Right renal cortex interstitium (tissue), 3 donors: ENCODE results near the gene OVOL2. TPM values are rescaled to one million over a fixed set of nuclear protein-coding genes. Genes with fewer than 3 reads are reported as not detected.

Source experiments
- DNase-seq, 3 donors: peaks; one replicate each; pipeline ENCODE4 v3.0.0-alpha.2; 2013; ENCODE audit warnings: low read depth in 3 of 3, low spot score in 2 of 3
- polyA plus RNA-seq, 3 donors: library from polyadenylated mRNA; unstranded; fragments of 120-200 nt; gene quantifications; one replicate each; pipeline ENCODE4 v1.2.1, GENCODE V29; 2013; ENCODE audit not compliant: insufficient read length in 3 of 3

The OVOL2 gene
- polyA plus RNA-seq, 3 donors = 1.1 to 1.4 (median 1.3) TPM

DNA sequence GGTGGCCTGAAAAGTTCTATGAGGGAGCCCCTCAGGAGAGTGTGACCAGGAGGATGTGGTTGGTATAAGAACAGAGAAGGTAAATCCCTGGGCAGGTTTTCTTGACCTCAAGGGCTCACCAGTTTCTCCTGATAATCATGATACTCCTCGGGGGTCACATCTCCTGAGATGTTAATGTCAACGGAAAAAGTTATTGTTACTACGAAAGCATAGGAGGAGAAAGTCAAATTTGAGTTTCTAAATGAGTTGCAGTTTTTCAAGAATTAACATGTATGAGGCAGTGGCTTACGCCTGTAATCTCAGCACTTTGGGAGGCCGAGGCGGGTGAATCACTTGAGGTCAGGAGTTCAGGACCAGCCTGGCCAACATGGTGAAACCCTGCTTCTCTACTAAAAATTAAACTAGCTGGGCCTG lies 65.5 kb downstream of the OVOL2 start:
- DNase-seq = no peak

DNA sequence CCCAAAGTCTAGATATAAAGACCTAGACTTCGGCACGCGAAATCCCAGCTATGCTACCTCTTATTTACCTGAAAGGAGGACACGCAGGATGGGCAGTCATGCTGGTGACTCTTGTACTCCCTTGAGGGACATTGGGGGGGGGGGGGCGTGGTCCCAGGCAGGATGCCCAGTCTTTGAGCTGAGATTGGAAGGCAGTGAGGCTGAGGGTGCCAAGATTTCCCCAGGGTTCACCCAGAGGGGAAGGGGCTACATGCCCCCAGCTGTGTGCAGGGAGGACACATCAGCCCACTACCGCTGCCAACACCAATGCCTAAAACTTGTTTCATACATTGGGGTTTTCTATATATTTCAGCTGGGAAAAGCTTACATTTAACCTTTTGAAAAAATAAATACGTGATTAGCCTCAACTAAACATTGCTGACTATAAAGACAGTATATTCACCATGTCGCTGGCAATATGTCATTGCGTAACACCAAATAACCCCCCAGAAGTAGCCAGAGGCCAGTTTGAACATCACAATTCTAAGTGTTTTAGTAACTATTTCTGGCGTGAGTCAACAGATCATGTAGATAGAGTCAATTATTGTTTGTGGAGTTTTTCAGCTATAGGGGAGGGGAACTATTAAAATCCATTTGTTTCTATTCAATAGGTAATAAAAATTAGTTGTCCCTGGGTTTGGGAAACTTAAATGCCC lies 67.3 kb downstream of the OVOL2 start:
- no peak for DNase-seq

DNA sequence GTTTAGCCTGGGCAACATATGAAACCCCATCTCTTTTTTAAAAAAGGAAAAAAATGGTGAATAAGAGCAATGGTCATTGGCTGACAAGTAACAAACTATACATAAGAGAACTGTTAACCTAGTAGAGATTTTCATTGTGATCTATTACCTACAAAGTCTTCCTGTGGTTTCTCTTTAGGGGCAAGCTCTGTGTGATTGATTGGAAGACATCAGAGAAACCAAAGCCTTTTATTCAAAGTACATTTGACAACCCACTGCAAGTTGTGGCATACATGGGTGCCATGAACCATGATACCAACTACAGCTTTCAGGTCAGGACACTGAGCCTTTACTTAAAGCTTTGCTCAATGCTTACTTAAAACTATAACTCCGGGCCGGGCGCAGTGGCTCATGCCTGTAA lies 69.7 kb downstream of the OVOL2 start:
- no peak for DNase-seq

DNA sequence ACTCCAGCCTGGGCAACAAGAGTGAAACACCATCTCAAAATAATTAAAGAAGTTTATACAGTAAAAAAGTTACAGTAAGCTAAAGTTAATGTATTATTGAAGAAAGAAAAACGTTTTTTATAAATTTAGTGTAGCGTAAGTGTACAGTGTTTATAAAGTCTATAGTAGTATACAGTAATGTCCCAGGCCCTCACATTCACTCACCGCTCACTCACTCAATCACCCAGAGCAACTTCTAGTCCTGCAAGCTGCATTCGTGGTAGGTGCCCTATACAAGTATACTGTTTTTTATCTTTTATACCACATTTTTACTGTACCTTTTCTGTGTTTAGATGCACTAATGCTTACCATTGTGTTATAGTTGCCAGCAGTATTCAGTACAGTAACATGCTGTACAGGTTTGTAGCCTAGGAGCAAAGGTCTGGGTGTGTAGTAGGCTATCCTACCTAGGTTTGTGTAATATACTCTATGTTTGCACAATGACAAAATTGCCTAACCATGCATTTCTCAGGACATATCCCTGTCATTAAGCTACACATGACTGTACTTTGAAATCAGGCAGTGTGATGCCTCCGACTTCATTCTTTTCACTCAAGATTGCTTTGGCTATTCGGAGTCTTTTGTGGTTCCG lies 72.2 kb downstream of the OVOL2 start:
- no peak for DNase-seq

DNA sequence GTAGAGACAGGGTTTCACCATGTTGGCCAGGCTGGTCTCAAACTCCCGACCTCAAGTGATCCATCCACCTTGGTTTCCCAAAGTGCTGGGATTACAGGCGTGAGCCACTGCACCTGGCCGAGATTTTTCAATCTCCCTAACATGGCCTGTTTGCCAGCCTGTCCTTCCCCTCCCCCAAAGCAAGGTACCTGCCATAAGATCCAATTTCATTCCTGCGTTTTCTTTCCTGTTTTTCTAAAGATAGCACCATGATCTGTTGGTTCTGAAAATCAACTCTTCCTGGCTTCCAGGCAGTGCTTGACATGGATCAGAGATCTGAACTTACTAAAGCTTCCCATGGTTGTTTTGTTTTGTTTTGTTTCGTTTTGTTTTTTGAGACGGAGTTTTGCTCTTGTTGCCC lies 81.4 kb downstream of the OVOL2 start:
- DNase-seq = no peak

Other genes starting within 250 kb of the OVOL2 start
- gene SNX5, start 89.1 kb downstream of the OVOL2 start, polyA plus RNA-seq = 100 to 1,000 TPM; 214 to 232 (median 222) TPM
- 10 to 100 TPM; 42.1 to 44.0 (median 42.9) TPM for gene MGME1, start 88.9 kb downstream of the OVOL2 start, polyA plus RNA-seq
- 10 to 100 TPM; 29.2 to 32.4 (median 31.9) TPM for gene KAT14, start 79.9 kb upstream of the OVOL2 start, polyA plus RNA-seq
- gene PET117, start 79.9 kb upstream of the OVOL2 start, polyA plus RNA-seq = 10 to 100 TPM; 19.3 to 21.9 (median 21.3) TPM
- gene ZNF133, start 230.6 kb upstream of the OVOL2 start, polyA plus RNA-seq = 10 to 100 TPM; 24.3 to 26.1 (median 25.4) TPM